ENCODE results near the gene IFRD2.

GRCh38 chr3:50265571-50265970 is 26.7 kb downstream of the IFRD2 start:
- TF ChIP-seq, protein P1, sequence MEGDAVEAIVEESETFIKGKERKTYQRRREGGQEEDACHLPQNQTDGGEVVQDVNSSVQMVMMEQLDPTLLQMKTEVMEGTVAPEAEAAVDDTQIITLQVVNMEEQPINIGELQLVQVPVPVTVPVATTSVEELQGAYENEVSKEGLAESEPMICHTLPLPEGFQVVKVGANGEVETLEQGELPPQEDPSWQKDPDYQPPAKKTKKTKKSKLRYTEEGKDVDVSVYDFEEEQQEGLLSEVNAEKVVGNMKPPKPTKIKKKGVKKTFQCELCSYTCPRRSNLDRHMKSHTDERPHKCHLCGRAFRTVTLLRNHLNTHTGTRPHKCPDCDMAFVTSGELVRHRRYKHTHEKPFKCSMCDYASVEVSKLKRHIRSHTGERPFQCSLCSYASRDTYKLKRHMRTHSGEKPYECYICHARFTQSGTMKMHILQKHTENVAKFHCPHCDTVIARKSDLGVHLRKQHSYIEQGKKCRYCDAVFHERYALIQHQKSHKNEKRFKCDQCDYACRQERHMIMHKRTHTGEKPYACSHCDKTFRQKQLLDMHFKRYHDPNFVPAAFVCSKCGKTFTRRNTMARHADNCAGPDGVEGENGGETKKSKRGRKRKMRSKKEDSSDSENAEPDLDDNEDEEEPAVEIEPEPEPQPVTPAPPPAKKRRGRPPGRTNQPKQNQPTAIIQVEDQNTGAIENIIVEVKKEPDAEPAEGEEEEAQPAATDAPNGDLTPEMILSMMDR (IDR thresholded peaks at IDR 0.05) = no peak
- TF ChIP-seq POLR2A (IDR thresholded peaks at IDR 0.05) = no peak

All from testis (tissue), 2 donors.